GM12892 (cell line): ENCODE results near the gene ZKSCAN2.

Experiments
- DNase-seq: peaks from one replicate; pipeline ENCODE4 v3.0.0; 2011; ENCODE audit not compliant: insufficient read length
- FAIRE-seq: peaks from 2 replicates; lab custom pipeline; 2011; peaks lifted over from hg19 to GRCh38; lab: Jason Lieb, UNC
- POLR2A ChIP-seq: IDR thresholded peaks from 2 replicates; pipeline ENCODE4 v1.6.1; 2011; ENCODE audit warnings: low read depth, low read length, control low read depth
- POLR2AphosphoS5 ChIP-seq: IDR thresholded peaks from 2 replicates; pipeline ENCODE4 v1.6.1; 2011; ENCODE audit warnings: low read depth, low read length, control low read depth
- TAF1 ChIP-seq: IDR thresholded peaks from 2 replicates; pipeline ENCODE4 v1.6.1; 2011; ENCODE audit warnings: low read depth, mild to moderate bottlenecking, control low read depth, low read length, borderline replicate concordance

ZKSCAN2 gene

GRCh38 chr16:25264597-25264996 lies 7.0 kb upstream of the ZKSCAN2 start:
- no peak for DNase-seq
- FAIRE-seq: no peak
- TF ChIP-seq POLR2AphosphoS5 (no peak), POLR2A (no peak)

GRCh38 chr16:25260416-25260815 lies 2.8 kb upstream of the ZKSCAN2 start:
- FAIRE-seq: no peak
- DNase-seq: no peak
- TF ChIP-seq TAF1 (no peak), POLR2A (no peak), POLR2AphosphoS5 (no peak)

GRCh38 chr16:25258861-25259179 lies 1.2 kb upstream of the ZKSCAN2 start:
- FAIRE-seq (no peak), DNase-seq (no peak)
- TF ChIP-seq POLR2AphosphoS5 (no peak), POLR2A (no peak), TAF1 (no peak)

- DNase-seq (peak; percentile 66), FAIRE-seq (peak; percentile 75)
Measured at GRCh38 chr16:25257956-25258860, 563 bp upstream of the ZKSCAN2 start.

GRCh38 chr16:25256695-25257469 lies 763 bp downstream of the ZKSCAN2 start:
- no peak for DNase-seq

More at GRCh38 chr16:25257956-25258860, 563 bp upstream of the ZKSCAN2 start:
- TF ChIP-seq TAF1 (peak; percentile 82), POLR2A (peak; percentile 79), POLR2AphosphoS5 (peak; percentile 74)

GRCh38 chr16:25253322-25253721 lies 4.3 kb downstream of the ZKSCAN2 start:
- TF ChIP-seq TAF1: no peak
- TF ChIP-seq POLR2AphosphoS5: no peak
- no peak for TF ChIP-seq POLR2A
- FAIRE-seq (no peak), DNase-seq (no peak)

More at GRCh38 chr16:25256695-25257469, 763 bp downstream of the ZKSCAN2 start:
- FAIRE-seq: no peak
- TF ChIP-seq POLR2AphosphoS5 (no peak), TAF1 (no peak), POLR2A (no peak)

- no peak for TF ChIP-seq POLR2AphosphoS5
- no peak for TF ChIP-seq POLR2A
- no peak for TF ChIP-seq TAF1
- no peak for FAIRE-seq
- no peak for DNase-seq
Measured at GRCh38 chr16:25250467-25250866, 7.2 kb downstream of the ZKSCAN2 start.

- no peak for FAIRE-seq
- TF ChIP-seq POLR2AphosphoS5 (no peak), POLR2A (no peak), TAF1 (no peak)
- no peak for DNase-seq
Measured at GRCh38 chr16:25235991-25236390, 21.7 kb downstream of the ZKSCAN2 start.

GRCh38 chr16:25228372-25228771 lies 29.3 kb downstream of the ZKSCAN2 start:
- FAIRE-seq (no peak), DNase-seq (no peak)
- TF ChIP-seq TAF1 (no peak), POLR2AphosphoS5 (no peak), POLR2A (no peak)

- FAIRE-seq (no peak), DNase-seq (no peak)
- no peak for TF ChIP-seq POLR2AphosphoS5
Measured at GRCh38 chr16:25224731-25225319, 32.8 kb downstream of the ZKSCAN2 start.

GRCh38 chr16:25223964-25224363 lies 33.7 kb downstream of the ZKSCAN2 start:
- no peak for TF ChIP-seq TAF1
- DNase-seq: no peak
- no peak for FAIRE-seq
